ENCODE results near the gene DCUN1D2.

The DCUN1D2 gene

DNA sequence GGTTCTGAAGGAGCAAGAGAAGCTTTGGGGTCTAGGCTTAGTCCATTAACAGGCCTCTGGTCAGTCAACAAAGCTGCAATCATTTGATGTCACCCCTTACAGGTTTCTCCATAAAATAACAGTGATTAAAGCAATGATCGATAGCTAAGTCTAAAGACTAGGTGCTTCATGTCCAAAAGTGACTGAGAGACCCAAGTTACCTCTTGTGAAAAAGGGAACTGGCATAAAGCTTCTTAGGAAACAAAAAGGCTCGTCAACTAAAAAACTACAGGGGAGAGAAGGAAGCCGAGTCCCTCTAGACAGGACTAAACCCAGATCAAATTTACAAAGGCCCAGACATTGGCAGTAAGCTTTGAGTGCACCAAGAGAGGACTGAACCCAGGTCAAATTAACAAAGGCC is 2.2 kb downstream of the DCUN1D2 start:
- no peak overlapping the region for H3K27ac ChIP-seq
- no peak for TF ChIP-seq CTCF (conservative IDR thresholded peaks at IDR 0.05)
- no peak for TF ChIP-seq ZFX (IDR thresholded peaks at IDR 0.05)

DNA sequence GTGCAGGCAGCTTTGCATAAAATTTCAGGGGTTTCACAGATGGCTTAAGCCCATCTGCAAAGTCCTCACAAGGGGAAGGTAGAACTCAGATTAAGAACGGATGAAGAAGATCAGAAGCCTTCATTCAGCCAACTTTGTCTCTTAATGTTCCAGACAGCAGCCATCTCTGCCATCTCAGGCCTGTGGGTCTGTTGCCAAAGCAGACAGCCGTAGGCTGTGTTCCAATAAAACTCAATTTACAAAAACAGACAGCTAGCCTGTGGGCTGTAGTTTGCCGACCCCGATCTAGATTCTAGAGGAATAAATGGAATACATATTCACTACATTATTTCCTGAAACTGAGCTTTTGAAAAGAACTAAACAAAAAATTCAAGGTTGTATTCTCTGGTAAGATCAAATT is 3.8 kb downstream of the DCUN1D2 start:
- H3K27ac ChIP-seq = no peak overlapping the region; the same call in 1 of the 2 replicates
- TF ChIP-seq ZFX (IDR thresholded peaks at IDR 0.05) = no peak
- TF ChIP-seq CTCF (conservative IDR thresholded peaks at IDR 0.05) = no peak

DNA sequence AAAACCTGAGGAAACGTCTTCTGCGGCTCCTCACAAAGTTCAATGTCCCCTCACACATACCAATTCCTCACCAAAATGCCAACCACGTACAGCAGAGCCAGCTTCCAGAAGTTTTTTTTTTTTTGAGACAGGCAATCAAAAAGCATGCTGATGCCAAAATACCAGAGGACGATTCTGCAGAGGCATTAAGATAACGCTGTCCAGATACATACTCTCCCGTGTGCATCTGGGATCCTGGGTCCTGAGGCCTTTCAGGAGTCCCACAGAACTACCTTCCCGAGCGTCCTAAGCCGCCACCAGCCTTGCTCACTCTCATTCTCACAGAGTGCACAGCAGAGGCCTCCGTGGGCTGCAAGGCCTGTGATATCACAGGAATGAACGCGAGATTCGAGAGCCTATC is 5.0 kb downstream of the DCUN1D2 start:
- TF ChIP-seq CTCF (conservative IDR thresholded peaks at IDR 0.05) (no peak), ZFX (IDR thresholded peaks at IDR 0.05) (no peak)
- H3K27ac ChIP-seq = no peak overlapping the region

- TF ChIP-seq ZFX (IDR thresholded peaks at IDR 0.05) (no peak), CTCF (conservative IDR thresholded peaks at IDR 0.05) (no peak)
- H3K27ac ChIP-seq = no peak overlapping the region
These were observed 6.8 kb downstream of the DCUN1D2 start for GRCh38 chr13:113483504-113484293.

DNA sequence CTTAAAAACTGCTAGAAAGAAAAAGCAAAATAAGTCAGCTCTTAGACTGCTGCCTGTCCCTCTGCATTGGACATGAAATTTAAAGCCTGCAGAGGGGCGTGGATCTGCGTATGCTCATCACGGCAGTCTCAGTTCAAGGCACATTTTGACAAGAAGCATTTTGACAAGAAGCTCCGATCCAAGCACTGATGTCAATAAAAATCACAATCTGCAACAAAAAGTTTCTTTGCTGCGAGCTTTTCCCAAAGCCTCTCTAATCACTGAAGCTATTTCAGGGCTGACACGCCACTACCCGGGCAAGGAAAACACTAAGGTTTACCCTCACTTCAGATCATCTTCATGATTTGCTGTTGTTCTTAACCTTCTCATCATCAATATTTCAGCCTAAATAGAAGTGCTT is 7.4 kb downstream of the DCUN1D2 start:
- no peak for TF ChIP-seq ZFX (IDR thresholded peaks at IDR 0.05)
- no peak for TF ChIP-seq CTCF (conservative IDR thresholded peaks at IDR 0.05)

GRCh38 chr13:113479179-113479578 is 11.3 kb downstream of the DCUN1D2 start:
- TF ChIP-seq CTCF (conservative IDR thresholded peaks at IDR 0.05) (no peak), ZFX (IDR thresholded peaks at IDR 0.05) (no peak)
- no peak overlapping the region for H3K27ac ChIP-seq

More for the DNA sequence above, 7.4 kb downstream of the DCUN1D2 start:
- no peak overlapping the region for H3K27ac ChIP-seq

DNA sequence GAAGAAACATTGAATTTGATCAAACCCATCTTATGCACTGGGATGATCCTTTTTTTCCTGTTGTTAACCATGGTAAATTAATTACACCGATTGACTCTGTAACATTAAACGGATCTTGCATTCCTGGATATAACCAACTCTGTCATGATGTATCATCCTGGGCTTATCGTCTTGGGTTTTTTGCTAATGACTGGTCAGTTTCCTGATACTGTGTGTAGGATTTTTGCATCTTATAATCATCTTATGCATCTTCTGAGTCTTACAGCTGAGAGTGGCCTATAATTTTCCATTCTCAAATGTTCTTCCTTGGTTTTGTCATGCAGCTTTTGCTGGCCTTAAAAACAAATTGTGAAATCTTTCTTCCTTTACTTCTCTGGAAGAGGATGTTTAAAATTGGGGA is 12.8 kb downstream of the DCUN1D2 start:
- no peak for TF ChIP-seq CTCF (conservative IDR thresholded peaks at IDR 0.05)
- no peak for TF ChIP-seq ZFX (IDR thresholded peaks at IDR 0.05)
- H3K27ac ChIP-seq = no peak overlapping the region
